GM23338 (cell line): ENCODE results near the gene NAALADL2. TPM values are rescaled to one million over a fixed set of nuclear protein-coding genes. Genes with fewer than 3 reads are reported as not detected.

Experiments
- ATAC-seq: fragments of 200-7000 bp; cut with Tn5 transposase; 3 replicates; pipeline ENCODE4 v1.9.1; 2020
- DNase-seq: peaks from one replicate; pipeline ENCODE4 v3.0.0-alpha.2; 2015; ENCODE audit warnings: low spot score
- H2AFZ ChIP-seq: fragments of 200-600 bp; sonication (generic); 2 replicates; pipeline ENCODE4 v1.8.0; 2016; ENCODE audit warnings: antibody characterized with exemption, mild to moderate bottlenecking, moderate library complexity
- H3F3A ChIP-seq: fragments of 200-600 bp; sonication (generic); replicated peaks from 2 replicates; pipeline ENCODE4 v1.8.0; 2017; ENCODE audit warnings: antibody characterized with exemption, mixed run types, low read depth
- H3K27ac ChIP-seq: fragments of 200-600 bp; sonication (generic); 2 replicates; pipeline ENCODE4 v1.6.1; 2016; ENCODE audit warnings: low read depth
- H3K27me3 ChIP-seq: fragments of 200-600 bp; sonication (generic); 2 replicates; pipeline ENCODE4 v1.8.0; 2016; ENCODE audit warnings: mild to moderate bottlenecking, mixed run types, moderate library complexity; ENCODE audit not compliant: insufficient read depth
- H3K36me3 ChIP-seq: fragments of 200-600 bp; sonication (generic); 2 replicates; pipeline ENCODE4 v1.8.0; 2016; ENCODE audit warnings: mild to moderate bottlenecking; ENCODE audit not compliant: insufficient read depth
- H3K4me1 ChIP-seq: fragments of 200-600 bp; sonication (generic); 2 replicates; pipeline ENCODE4 v1.8.0; 2016; ENCODE audit warnings: mild to moderate bottlenecking, moderate library complexity; ENCODE audit not compliant: insufficient read depth
- H3K4me2 ChIP-seq: fragments of 200-600 bp; sonication (generic); 2 replicates; pipeline ENCODE4 v1.7.1; 2017; ENCODE audit warnings: mixed run types
- H3K4me3 ChIP-seq: fragments of 200-600 bp; sonication (generic); 2 replicates; pipeline ENCODE4 v1.6.1; 2016; ENCODE audit warnings: mixed run types
- H3K79me2 ChIP-seq: fragments of 200-600 bp; sonication (generic); replicated peaks from 2 replicates; pipeline ENCODE4 v1.8.0; 2017; ENCODE audit warnings: mild to moderate bottlenecking; ENCODE audit not compliant: insufficient read depth
- H3K9me2 ChIP-seq: fragments of 200-600 bp; sonication (generic); 2 replicates; pipeline ENCODE4 v1.8.0; 2017; ENCODE audit not compliant: insufficient read depth
- H4K20me1 ChIP-seq: fragments of 200-600 bp; sonication (generic); replicated peaks from 2 replicates; pipeline ENCODE4 v1.8.0; 2017; ENCODE audit warnings: mild to moderate bottlenecking; ENCODE audit not compliant: insufficient read depth
- H3K27ac Mint-ChIP-seq: 2 replicates; pipeline ENCODE4 v1.8.0; 2020; ENCODE audit warnings: inconsistent platforms, mild to moderate bottlenecking, moderate library complexity, mixed read lengths
- H3K27me3 Mint-ChIP-seq: 3 replicates; pipeline ENCODE4 v1.8.0; 2022; ENCODE audit warnings: low read depth, mild to moderate bottlenecking, moderate library complexity, mixed read lengths, inconsistent platforms; ENCODE audit not compliant: insufficient read depth, poor library complexity
- H3K36me3 Mint-ChIP-seq: 3 replicates; pipeline ENCODE4 v1.8.0; 2021; ENCODE audit warnings: low read depth, mild to moderate bottlenecking, inconsistent platforms, moderate library complexity, mixed read lengths
- H3K4me1 Mint-ChIP-seq: 3 replicates; pipeline ENCODE4 v1.8.0; 2020; ENCODE audit warnings: mild to moderate bottlenecking, inconsistent platforms, mixed read lengths
- H3K4me3 Mint-ChIP-seq: 3 replicates; pipeline ENCODE4 v1.8.0; 2021; ENCODE audit warnings: moderate library complexity, mild to moderate bottlenecking, inconsistent platforms, mixed read lengths
- H3K9me3 Mint-ChIP-seq: 3 replicates; pipeline ENCODE4 v1.8.0; 2020; ENCODE audit warnings: moderate library complexity, mild to moderate bottlenecking, inconsistent platforms, mixed read lengths
- CREB1 ChIP-seq: fragments of 250-450 bp; sonication (Bioruptor Pico); IDR thresholded peaks from 2 replicates; pipeline ENCODE4 v1.5.0; 2020; ENCODE audit warnings: low read depth, mild to moderate bottlenecking, moderate library complexity
- CTCF ChIP-seq, 2 experiments: fragments of 200-600 bp in 1 of 2; sonication (generic) in 1 of 2; conservative IDR thresholded peaks; 2 replicates each; pipeline versions ENCODE4 v1.5.1 to v1.6.1; 2016 to 2017; ENCODE audit warnings: antibody characterized with exemption in 2 of 2, low read depth in 2 of 2, mild to moderate bottlenecking in 2 of 2, moderate library complexity in 1 of 2
- EZH2phosphoT487 ChIP-seq: fragments of 200-600 bp; sonication (generic); IDR thresholded peaks from one replicate; pipeline ENCODE4 v1.8.1; 2018; ENCODE audit warnings: antibody characterized with exemption; ENCODE audit not compliant: unreplicated experiment
- JUNB ChIP-seq: IDR thresholded peaks from one replicate; pipeline ENCODE4 v1.6.1; 2016; ENCODE audit warnings: antibody characterized with exemption; ENCODE audit not compliant: unreplicated experiment
- NANOG ChIP-seq: IDR thresholded peaks from 2 replicates; pipeline ENCODE4 v1.6.1; 2016; ENCODE audit warnings: antibody characterized with exemption, borderline replicate concordance
- POLR2AphosphoS5 ChIP-seq: IDR thresholded peaks from 2 replicates; pipeline ENCODE4 v1.6.1; 2016; ENCODE audit warnings: antibody characterized with exemption, low read depth
- REST ChIP-seq: IDR thresholded peaks from one replicate; pipeline ENCODE4 v1.6.1; 2018; ENCODE audit warnings: antibody characterized with exemption; ENCODE audit not compliant: unreplicated experiment
- STAT1 ChIP-seq: IDR thresholded peaks from one replicate; pipeline ENCODE4 v1.6.1; 2016; ENCODE audit warnings: antibody characterized with exemption; ENCODE audit not compliant: unreplicated experiment
- ZNF114 ChIP-seq: fragments of 250-450 bp; sonication (Bioruptor Pico); IDR thresholded peaks from 2 replicates; pipeline ENCODE4 v1.5.0; 2020; ENCODE audit warnings: mild to moderate bottlenecking, moderate library complexity
- ZNF331 ChIP-seq: fragments of 250-450 bp; sonication (Bioruptor Pico); IDR thresholded peaks from 2 replicates; pipeline ENCODE4 v1.5.0; 2020; ENCODE audit warnings: low read depth, mild to moderate bottlenecking, moderate library complexity
- polyA plus RNA-seq: library from polyadenylated mRNA; unstranded; fragments of >200 nt; fragmentation: Nextera tagmentation; extraction: Ambion mirVana; gene quantifications from 2 replicates; pipeline ENCODE4 v1.2.1, GENCODE V29; 2016
- total RNA-seq: library from RNA; depleted of rRNA; stranded (reverse); fragments of >200 nt; shearing (Covaris generic); gene quantifications from 2 replicates; pipeline ENCODE4 v1.2.3, GENCODE V29; 2014
- TF ChIP-seq, protein P1 (sequence below): IDR thresholded peaks from 2 replicates; pipeline ENCODE4 v1.6.1; 2016; ENCODE audit warnings: antibody characterized with exemption

NAALADL2 gene
- total and polyA plus RNA-seq, 2 experiments from 2014 or later: 1.6 to 2.6 TPM

- Mint-ChIP-seq H3K4me1 (no peaks in the 10 kb centered on the region), H3K27ac (no peak overlapping the region), H3K27me3 (no peaks in the 10 kb centered on the region), H3K9me3 (no peaks in the 10 kb centered on the region), H3K4me3 (no peak overlapping the region), H3K36me3 (no peaks in the 10 kb centered on the region)
- no peaks in the 10 kb centered on the region for H3K4me1 ChIP-seq
- no peak for ATAC-seq
- H3K27ac ChIP-seq: no peak overlapping the region
- H3K9me2 ChIP-seq: no peaks in the 10 kb centered on the region
- H3K36me3 ChIP-seq: no peaks in the 10 kb centered on the region
- no peak overlapping the region for H3K4me2 ChIP-seq
- no peak overlapping the region for H3K4me3 ChIP-seq
- H2AFZ ChIP-seq: no peak overlapping the region
- TF ChIP-seq NANOG: no peak
- no peak for TF ChIP-seq JUNB
- TF ChIP-seq POLR2AphosphoS5: no peak
- TF ChIP-seq ZNF114 (CRISPR knock-in tag): no peak
- no peak for TF ChIP-seq STAT1
- no peaks in the 10 kb centered on the region for H3F3A ChIP-seq
- no peaks in the 10 kb centered on the region for H3K27me3 ChIP-seq
- no peaks in the 10 kb centered on the region for H3K79me2 ChIP-seq
- no peaks in the 10 kb centered on the region for H4K20me1 ChIP-seq
- DNase-seq: no peak
Observed at GRCh38 chr3:175316799-175317198, 457.7 kb downstream of the NAALADL2 start.

- Histone ChIP-seq H3K27me3 (no peaks in the 10 kb centered on the region), H2AFZ (no peak overlapping the region), H3K27ac (no peak overlapping the region), H3K9me2 (no peaks in the 10 kb centered on the region), H3K79me2 (no peaks in the 10 kb centered on the region), H3F3A (no peaks in the 10 kb centered on the region), H3K36me3 (no peaks in the 10 kb centered on the region), H3K4me3 (no peak overlapping the region), H3K4me1 (no peaks in the 10 kb centered on the region), H3K4me2 (no peak overlapping the region), H4K20me1 (no peaks in the 10 kb centered on the region)
- Mint-ChIP-seq H3K27ac (no peak overlapping the region), H3K4me1 (no peaks in the 10 kb centered on the region), H3K36me3 (no peaks in the 10 kb centered on the region), H3K9me3 (no peaks in the 10 kb centered on the region), H3K27me3 (no peaks in the 10 kb centered on the region), H3K4me3 (no peak overlapping the region)
- no peak for DNase-seq
- no peak for ATAC-seq
- no peak for TF ChIP-seq CREB1 (CRISPR knock-in tag)
- TF ChIP-seq, protein P1, sequence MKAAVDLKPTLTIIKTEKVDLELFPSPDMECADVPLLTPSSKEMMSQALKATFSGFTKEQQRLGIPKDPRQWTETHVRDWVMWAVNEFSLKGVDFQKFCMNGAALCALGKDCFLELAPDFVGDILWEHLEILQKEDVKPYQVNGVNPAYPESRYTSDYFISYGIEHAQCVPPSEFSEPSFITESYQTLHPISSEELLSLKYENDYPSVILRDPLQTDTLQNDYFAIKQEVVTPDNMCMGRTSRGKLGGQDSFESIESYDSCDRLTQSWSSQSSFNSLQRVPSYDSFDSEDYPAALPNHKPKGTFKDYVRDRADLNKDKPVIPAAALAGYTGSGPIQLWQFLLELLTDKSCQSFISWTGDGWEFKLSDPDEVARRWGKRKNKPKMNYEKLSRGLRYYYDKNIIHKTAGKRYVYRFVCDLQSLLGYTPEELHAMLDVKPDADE: no peak
- TF ChIP-seq JUNB: no peak
- no peak for TF ChIP-seq REST
- no peak for TF ChIP-seq POLR2AphosphoS5
- TF ChIP-seq ZNF331 (CRISPR knock-in tag): no peak
- no peak for TF ChIP-seq EZH2phosphoT487
- no peak for TF ChIP-seq CTCF (conservative IDR thresholded peaks at IDR 0.05; ENCODE audit: low read depth in 2 of 2)
Observed at GRCh38 chr3:175325440-175325839, 466.3 kb downstream of the NAALADL2 start.
